Stimulated activated CD8-positive, alpha-beta memory T cell treated with anti-CD3 and anti-CD28 coated beads, Interleukin-2, amount 100 ng/mL, for 1 hour (primary cell): Measurements from ENCODE around the gene DNM3.

Experiments used
- DNase-seq, 2 donors: peaks; one replicate each; pipeline ENCODE4 v3.0.0-alpha.2; 2020; ENCODE audit warnings: low read depth in 2 of 2

The DNM3 gene

GRCh38 chr1:172238965-172239364 lies 397.7 kb downstream of the DNM3 start:
- DNase-seq: no peak

GRCh38 chr1:172239901-172240300 lies 398.6 kb downstream of the DNM3 start:
- DNase-seq: no peak

GRCh38 chr1:172241540-172241939 lies 400.2 kb downstream of the DNM3 start:
- DNase-seq: no peak

DNA sequence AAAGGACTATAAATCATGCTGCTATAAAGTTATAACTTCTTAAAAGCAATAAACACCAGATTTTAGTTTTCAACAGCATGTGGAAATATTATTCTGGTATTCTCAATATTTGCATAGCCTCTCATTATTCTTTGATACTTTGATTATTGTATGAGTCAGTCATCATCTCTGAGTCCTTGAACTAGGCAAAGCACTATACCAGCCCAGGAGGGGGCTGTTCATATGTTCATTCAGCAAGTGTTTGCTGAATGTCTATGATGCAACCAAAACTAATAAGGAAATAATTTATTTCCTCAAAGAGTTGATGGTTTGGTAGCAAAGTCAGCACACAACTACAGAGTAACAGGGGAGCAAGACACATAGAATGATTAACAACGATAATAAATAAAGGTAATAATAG lies 403.6 kb downstream of the DNM3 start:
- DNase-seq: no peak

- no peak for DNase-seq
These were observed 404.5 kb downstream of the DNM3 start for GRCh38 chr1:172245788-172246187.

DNA sequence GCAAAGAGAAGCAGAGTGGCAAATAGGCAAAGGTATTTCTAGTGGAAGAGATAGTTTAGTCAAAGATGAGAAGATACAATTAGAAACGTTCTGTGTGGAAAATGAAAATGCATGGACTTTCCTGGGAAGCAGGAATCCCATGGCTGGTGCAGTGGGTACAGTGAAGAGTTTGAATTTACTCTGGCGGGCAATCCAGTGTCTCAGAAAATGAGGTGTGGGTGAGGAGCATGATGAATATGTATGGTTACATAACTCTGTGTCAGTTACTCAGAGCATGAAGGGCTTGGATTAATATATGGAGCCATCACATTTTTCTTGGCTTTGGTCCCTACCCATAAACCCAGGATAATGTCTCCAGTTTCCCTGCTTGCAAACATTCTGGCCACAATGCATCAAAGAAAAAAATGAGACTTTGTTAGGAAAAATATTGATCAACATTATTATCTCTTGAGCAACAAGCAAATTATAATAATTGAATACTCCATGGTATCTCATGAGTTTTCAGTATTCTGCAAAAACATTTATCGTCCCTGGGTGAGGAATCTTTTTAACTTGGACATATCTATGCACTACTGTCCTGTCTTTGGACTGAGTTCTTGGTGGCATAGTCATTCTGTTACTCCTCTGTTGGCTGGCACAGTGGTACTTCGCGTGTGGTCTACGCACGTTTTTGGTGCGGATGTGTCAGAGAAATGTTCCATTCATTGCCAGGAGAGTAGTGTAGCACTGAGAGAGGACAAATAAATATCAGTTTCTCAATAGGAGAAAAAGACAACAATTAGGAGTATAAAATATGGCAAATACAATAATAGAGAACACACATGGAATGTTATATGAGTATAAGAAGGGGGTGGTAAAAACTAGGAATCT lies 405.5 kb downstream of the DNM3 start:
- DNase-seq: no peak

DNA sequence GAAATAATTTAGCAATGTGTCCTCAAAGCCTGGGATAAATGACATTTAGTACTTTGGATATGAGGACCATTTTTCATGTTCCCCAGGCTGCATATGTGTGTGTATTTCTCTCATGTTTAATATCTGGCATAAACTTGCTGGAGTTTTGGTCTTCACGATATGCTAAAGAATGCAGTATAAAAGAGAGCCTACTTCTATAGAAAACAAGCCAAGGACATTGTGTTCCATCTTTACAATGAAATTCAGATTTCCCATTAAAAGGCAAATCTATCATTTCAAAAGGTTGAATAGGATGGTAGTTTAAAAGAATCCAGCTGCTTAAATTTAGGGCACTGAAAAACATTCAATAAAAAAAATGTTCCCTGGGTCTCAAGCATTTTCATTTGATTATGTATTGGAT lies 410.2 kb downstream of the DNM3 start:
- DNase-seq: no peak

DNA sequence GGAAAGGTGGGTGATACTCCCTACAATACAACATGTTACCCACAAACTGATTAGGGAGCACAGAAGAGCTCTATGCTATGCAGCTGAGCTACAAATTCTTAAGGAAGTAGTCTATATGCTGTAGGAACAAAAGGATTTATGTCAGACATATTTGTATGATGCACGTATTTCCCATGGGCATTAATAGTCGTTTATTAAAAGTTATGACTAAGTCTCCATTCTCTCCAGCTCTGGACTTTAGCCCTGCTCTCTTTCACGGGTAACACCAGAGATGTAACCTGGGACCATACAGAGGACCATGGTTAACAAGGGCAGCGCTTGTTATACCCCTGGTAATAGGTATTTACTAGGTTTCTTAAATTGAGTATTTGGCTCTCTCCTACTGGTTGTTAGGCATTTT lies 411.0 kb downstream of the DNM3 start:
- no peak for DNase-seq

DNA sequence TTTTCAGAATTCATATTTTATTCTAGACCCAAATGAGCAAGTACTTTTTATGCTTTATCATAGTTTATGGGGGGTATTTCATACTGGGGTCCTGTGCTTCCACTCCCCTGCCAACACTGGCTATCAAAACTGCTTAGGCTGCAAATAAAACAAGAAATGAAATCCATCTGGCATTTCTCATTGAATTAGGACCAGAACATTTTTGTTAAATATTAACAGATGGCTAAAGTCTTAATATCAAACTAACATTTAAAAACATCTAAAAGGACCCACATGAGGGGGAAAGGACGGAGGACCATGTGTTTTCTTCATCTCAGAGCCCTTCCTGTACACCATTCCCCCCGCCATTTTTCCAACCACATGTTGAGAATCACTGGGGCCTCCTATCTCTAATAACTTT lies 411.7 kb downstream of the DNM3 start:
- DNase-seq: no peak

GRCh38 chr1:172254521-172255222 lies 413.4 kb downstream of the DNM3 start:
- no peak for DNase-seq

- DNase-seq: no peak
These were observed 413.9 kb downstream of the DNM3 start for GRCh38 chr1:172255223-172255560.

DNA sequence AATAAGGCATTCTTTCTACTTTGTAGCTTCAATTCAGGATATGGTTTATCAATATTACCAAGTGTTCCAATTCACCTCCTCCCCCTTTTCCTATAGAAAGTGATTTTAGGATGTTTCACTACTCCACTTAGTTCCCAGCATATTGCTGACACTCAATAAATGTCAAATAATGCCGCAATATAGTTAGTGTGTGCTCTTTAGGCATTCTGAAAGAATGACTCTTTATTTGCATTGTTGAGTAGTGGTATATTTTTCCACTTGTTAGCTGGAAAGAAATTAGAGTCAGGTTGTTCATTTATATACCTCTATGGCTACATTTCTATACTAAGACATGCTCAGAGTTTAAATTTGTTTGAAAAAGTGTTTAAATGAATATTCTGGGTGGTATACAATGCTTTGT lies 424.6 kb downstream of the DNM3 start:
- DNase-seq: no peak

DNA sequence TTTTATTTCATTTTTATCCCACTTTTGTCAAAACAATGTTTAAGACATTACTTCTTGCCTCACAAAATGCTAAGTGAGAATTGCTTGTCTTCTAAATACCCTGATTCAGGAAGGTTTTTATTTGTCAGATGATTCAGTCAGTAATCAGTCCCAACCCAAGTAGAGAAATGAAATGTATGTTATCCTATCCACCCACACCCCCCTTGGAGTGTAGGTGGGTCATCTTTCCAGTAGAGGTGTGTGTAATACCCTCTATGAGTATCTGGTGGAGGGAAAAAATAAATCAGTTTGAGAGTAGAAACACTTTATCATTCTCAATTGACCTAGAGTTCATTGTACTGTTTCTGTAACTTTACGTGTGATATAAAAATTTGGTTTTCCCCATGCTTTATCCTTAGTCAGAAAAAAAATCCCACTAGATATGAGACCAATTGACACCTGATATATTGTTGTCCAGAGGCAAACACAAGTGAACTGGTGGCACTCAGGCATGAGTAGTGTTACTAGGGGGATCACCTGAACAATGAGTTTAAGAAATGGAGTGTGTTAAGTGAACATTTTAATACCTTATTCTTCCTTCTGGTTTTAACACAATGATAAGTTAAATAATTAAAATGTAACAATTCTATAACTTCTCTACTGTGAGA lies 425.4 kb downstream of the DNM3 start:
- no peak for DNase-seq

DNA sequence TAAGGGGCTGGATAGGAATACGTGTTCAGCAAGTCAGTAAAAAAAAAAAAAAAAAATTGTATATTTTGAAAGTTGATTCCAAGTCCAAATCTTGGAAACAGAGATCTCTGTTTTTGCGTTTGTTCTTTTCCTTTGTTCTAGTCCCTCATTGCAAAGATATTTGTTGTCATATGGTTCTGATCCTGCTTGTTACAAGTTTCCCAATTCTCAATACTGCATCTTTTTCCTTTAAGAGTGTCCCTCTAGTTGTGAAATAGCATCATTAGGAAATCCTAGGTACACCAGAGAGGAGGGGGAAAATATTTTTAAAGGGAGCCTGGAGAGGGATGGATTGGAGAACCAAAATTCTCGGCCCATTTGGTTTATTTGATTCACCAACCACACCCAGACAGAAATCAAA lies 426.9 kb downstream of the DNM3 start:
- no peak for DNase-seq

GRCh38 chr1:172269084-172269483 lies 427.8 kb downstream of the DNM3 start:
- DNase-seq: no peak

GRCh38 chr1:172269644-172270043 lies 428.3 kb downstream of the DNM3 start:
- no peak for DNase-seq

- DNase-seq: no peak
These were observed 429.3 kb downstream of the DNM3 start for GRCh38 chr1:172270605-172271004.

DNA sequence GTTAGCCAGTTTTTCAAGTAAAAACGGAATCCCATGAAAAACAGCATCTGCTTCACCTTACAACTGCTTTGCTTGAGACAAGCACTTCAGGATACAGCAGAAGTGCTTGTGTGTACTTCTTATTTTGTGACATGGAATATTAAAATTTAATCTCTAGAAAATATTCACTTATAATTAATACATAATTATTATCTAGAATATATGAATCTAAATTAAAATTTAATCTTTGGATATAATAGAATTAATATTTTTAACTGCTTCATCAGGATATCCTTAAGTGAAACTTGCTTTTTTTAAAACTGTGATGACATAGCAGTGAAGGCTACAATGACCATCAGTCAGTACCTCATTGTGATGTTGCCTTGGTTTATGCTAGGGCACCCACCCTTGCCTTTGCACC lies 430.8 kb downstream of the DNM3 start:
- DNase-seq: no peak

GRCh38 chr1:172273647-172274396 lies 432.5 kb downstream of the DNM3 start:
- DNase-seq: no peak

- no peak for DNase-seq
These were observed 434.2 kb downstream of the DNM3 start for GRCh38 chr1:172275478-172275877.

GRCh38 chr1:172276120-172276818 lies 435.0 kb downstream of the DNM3 start:
- DNase-seq: no peak

DNA sequence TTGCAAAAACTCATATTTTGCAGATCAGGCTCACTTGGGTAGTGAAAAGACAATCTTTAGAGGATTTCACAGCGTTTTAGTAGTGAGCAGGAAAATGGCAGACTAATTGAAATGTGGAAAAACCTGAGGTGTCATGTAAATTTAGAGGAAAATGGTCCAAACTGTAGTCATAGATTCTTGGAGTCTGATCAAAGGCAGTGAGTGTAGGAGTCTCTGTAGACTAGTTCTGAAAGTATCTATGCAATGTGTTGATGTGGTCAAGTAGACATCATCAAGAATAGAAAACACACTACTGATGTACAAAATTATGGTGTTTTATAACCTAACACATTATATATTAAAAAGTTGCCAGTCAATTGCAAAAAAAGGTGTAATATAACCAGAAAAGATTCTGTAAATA lies 436.0 kb downstream of the DNM3 start:
- DNase-seq: no peak
